HEK293T (cell line): ENCODE measurements around the gene ASTN2.

ENCODE experiments used
- CTCF ChIA-PET: fragments of 350-600 bp; formaldehyde crosslinking; extraction: SDS; loops from one replicate; lab custom pipeline; 2021; ENCODE audit warnings: antibody characterized with exemption, inconsistent platforms; lab: Yijun Ruan, JAX
- POLR2A ChIA-PET: fragments of 350-600 bp; formaldehyde crosslinking; extraction: SDS; loops from one replicate; lab custom pipeline; 2020; ENCODE audit warnings: antibody characterized with exemption, inconsistent platforms; lab: Yijun Ruan, JAX
- DNase-seq: peaks from one replicate; pipeline ENCODE4 v3.0.0; 2012; ENCODE audit warnings: mixed read lengths; ENCODE audit errors: extremely low spot score
- ARNT ChIP-seq: fragments of 450-650 bp; IDR thresholded peaks from 2 replicates; pipeline ENCODE4 v1.6.1; 2017; ENCODE audit warnings: mild to moderate bottlenecking
- BHLHE40 ChIP-seq: fragments of 450-650 bp; IDR thresholded peaks from 2 replicates; pipeline ENCODE4 v1.6.1; 2016; ENCODE audit warnings: mild to moderate bottlenecking, moderate library complexity, borderline replicate concordance
- CTBP1 ChIP-seq: fragments of 450-650 bp; IDR thresholded peaks from 2 replicates; pipeline ENCODE4 v1.6.1; 2016; ENCODE audit warnings: borderline replicate concordance
- ELF4 ChIP-seq: fragments of 450-650 bp; IDR thresholded peaks from 2 replicates; pipeline ENCODE4 v1.6.1; 2017; ENCODE audit warnings: antibody characterized with exemption
- FOXA1 ChIP-seq: fragments of 450-650 bp; IDR thresholded peaks from 2 replicates; pipeline ENCODE4 v1.6.1; 2016; ENCODE audit warnings: mild to moderate bottlenecking
- FOXK2 ChIP-seq: fragments of 450-650 bp; IDR thresholded peaks from 2 replicates; pipeline ENCODE4 v1.6.1; 2016; ENCODE audit warnings: mild to moderate bottlenecking
- FOXM1 ChIP-seq: fragments of 450-650 bp; IDR thresholded peaks from 2 replicates; pipeline ENCODE4 v1.6.1; 2017; ENCODE audit warnings: mild to moderate bottlenecking, borderline replicate concordance
- HDGF ChIP-seq: fragments of 450-650 bp; IDR thresholded peaks from 2 replicates; pipeline ENCODE4 v1.6.1; 2017; ENCODE audit warnings: antibody characterized with exemption, borderline replicate concordance
- L3MBTL2 ChIP-seq: fragments of 450-650 bp; conservative IDR thresholded peaks from 2 replicates; pipeline ENCODE4 v1.6.1; 2016; ENCODE audit warnings: mild to moderate bottlenecking
- LEF1 ChIP-seq: fragments of 450-650 bp; IDR thresholded peaks from 2 replicates; pipeline ENCODE4 v1.6.1; 2017; ENCODE audit warnings: mild to moderate bottlenecking, borderline replicate concordance
- NFRKB ChIP-seq: fragments of 450-650 bp; IDR thresholded peaks from 2 replicates; pipeline ENCODE4 v1.6.1; 2016; ENCODE audit warnings: mild to moderate bottlenecking, moderate library complexity
- PKNOX1 ChIP-seq: fragments of 450-650 bp; IDR thresholded peaks from 2 replicates; pipeline ENCODE4 v1.6.1; 2016
- SP1 ChIP-seq: fragments of 450-650 bp; IDR thresholded peaks from 2 replicates; pipeline ENCODE4 v1.6.1; 2017
- SUZ12 ChIP-seq: fragments of 450-650 bp; IDR thresholded peaks from 2 replicates; pipeline ENCODE4 v1.6.1; 2016; ENCODE audit warnings: mild to moderate bottlenecking
- TARDBP ChIP-seq: fragments of 450-650 bp; IDR thresholded peaks from 2 replicates; pipeline ENCODE4 v1.6.1; 2016
- ZNF384 ChIP-seq: fragments of 450-650 bp; IDR thresholded peaks from 2 replicates; pipeline ENCODE4 v1.6.1; 2016

The ASTN2 gene

GRCh38 chr9:117184173-117184572 is 230.7 kb downstream of the ASTN2 start:
- TF ChIP-seq ELF4 (no peak), LEF1 (no peak), L3MBTL2 (no peak), HDGF (no peak), SP1 (no peak), FOXK2 (no peak), ARNT (no peak), FOXA1 (no peak), NFRKB (no peak), BHLHE40 (no peak), TARDBP (no peak)
- POLR2A ChIA-PET = no interaction called here
- CTCF ChIA-PET = no interaction called here
- DNase-seq = no peak

- no peak for DNase-seq
- ChIA-PET POLR2A (no interaction called here), CTCF (no interaction called here)
- no peak for TF ChIP-seq ELF4
- no peak for TF ChIP-seq ZNF384
- TF ChIP-seq BHLHE40 = no peak
- no peak for TF ChIP-seq SP1
- TF ChIP-seq LEF1 = no peak
- TF ChIP-seq FOXM1 = no peak
- no peak for TF ChIP-seq HDGF
- TF ChIP-seq FOXK2 = no peak
- no peak for TF ChIP-seq SUZ12
- no peak for TF ChIP-seq ARNT
- no peak for TF ChIP-seq PKNOX1
- no peak for TF ChIP-seq FOXA1
- TF ChIP-seq TARDBP = no peak
- no peak for TF ChIP-seq CTBP1
- no peak for TF ChIP-seq NFRKB
These were observed 232.8 kb downstream of the ASTN2 start for GRCh38 chr9:117182046-117182445.

- ChIA-PET CTCF (no interaction called here), POLR2A (no interaction called here)
- DNase-seq = no peak
- TF ChIP-seq SUZ12 (no peak), NFRKB (no peak)
These were observed 233.9 kb downstream of the ASTN2 start for GRCh38 chr9:117180896-117181445.

GRCh38 chr9:117178596-117179375 is 236.1 kb downstream of the ASTN2 start:
- no peak for DNase-seq
- ChIA-PET POLR2A (no interaction called here), CTCF (no interaction called here)
- TF ChIP-seq ELF4 (no peak), L3MBTL2 (no peak), FOXM1 (no peak), LEF1 (no peak), FOXA1 (no peak), HDGF (no peak), PKNOX1 (no peak), BHLHE40 (no peak), SP1 (no peak), SUZ12 (no peak), NFRKB (no peak), TARDBP (no peak)

- TF ChIP-seq PKNOX1 = no peak
- DNase-seq = no peak
- CTCF ChIA-PET = no interaction called here
- POLR2A ChIA-PET = no interaction called here
These were observed 244.3 kb downstream of the ASTN2 start for GRCh38 chr9:117170567-117170966.

GRCh38 chr9:117169089-117169621 is 245.7 kb downstream of the ASTN2 start:
- TF ChIP-seq PKNOX1 (no peak), ZNF384 (no peak), ELF4 (no peak), TARDBP (no peak), NFRKB (no peak), L3MBTL2 (no peak), SP1 (no peak), HDGF (no peak), LEF1 (no peak)
- no peak for DNase-seq
- CTCF ChIA-PET = interaction anchor here (0.7 kb wide), 1 partner anchor 284 kb away, joined by 3 read pairs; no protein-coding TSS in a partner anchor
- POLR2A ChIA-PET = no interaction called here
